Stimulated activated CD8-positive, alpha-beta memory T cell treated with anti-CD3 and anti-CD28 coated beads, Interleukin-4, amount 100 ng/mL, for 24 hours (primary cell): ENCODE results near the gene ZNF438.
A peak's percentile ranks its signal among the peaks of the same experiment; 100 is the strongest.
"Not testable (repeated sequence)": the region's sequence is repeated elsewhere in the genome, so short reads cannot be mapped to it uniquely, and the experiment has no call there.

Experiments used
- DNase-seq: peaks from one replicate; pipeline ENCODE4 v3.0.0-alpha.2; 2020; ENCODE audit warnings: low read depth

The ZNF438 gene

DNA sequence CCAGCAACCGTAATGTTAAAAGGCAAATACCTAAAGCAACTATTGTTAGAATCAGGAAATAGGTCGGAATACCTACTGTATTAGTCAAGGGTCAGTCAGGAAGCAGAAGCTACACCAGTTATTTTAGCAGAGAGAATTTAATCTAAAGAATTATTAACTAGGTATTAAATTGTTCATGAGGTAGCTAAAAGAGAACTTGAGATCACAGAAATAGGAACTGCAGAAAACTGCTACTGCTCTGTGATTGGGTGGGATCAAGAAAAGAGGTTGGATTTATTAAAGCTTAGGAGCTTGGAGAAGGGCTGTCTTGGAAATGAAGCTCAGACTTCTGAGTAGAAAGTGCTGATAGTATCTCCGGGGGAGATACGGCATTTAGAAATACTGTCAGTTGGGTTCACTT is 20.0 kb upstream of the ZNF438 start:
- DNase-seq: no peak

DNA sequence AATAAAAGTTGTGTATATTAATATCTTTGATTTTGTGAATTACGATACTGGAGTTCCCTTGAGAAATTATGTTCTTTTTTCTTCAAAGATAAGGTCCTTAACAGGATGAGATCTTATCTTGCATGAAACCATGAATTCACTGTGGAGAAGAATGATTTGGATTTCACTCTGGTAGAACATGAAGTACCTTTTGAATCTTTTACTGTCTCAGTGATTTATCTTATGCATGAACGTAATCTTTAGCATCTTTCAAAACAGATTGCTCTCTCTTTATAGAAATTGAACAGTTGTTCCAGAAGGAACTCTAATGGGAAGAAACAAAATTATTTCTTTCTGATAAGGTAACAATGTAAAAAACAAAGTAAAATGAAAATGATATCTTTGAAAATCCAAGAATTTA is 11.0 kb upstream of the ZNF438 start:
- DNase-seq: no peak

DNA sequence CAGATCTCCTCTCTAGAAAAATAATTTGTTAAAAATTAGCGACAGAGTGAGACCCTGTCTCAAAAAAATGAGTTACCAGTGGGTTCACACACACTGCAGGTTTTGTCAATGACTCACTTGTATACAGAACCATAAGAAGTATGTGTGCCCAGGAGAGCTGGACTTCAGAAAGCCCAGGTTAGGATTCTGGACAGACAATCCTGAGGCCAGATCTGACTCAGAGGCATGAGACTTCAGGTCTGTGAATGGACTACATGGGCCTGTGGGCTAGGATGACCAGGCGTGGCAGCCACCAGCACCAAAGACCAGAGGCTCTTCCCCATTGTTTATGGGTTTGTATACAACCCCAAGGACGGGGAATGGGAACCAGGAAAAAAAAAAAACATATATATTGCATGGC is 9.3 kb upstream of the ZNF438 start:
- DNase-seq: no peak

DNA sequence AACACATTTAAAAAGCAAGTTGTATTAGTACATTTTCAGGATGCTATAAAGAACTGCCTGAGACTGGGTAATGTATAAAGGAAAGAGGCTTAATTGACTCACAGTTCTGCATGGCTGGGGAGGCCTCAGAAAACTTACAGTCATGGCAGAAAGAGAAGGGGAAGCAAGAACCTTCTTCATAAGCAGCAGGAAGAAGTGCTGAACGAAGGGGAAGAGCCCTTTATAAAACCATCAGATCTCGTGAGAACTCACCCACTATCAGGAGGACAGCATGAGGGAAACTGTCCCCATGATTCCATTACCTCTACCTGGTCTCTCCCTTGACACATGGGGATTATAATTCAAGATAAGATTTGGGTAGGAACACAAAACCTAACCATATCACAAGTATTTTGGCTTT is 7.3 kb upstream of the ZNF438 start:
- DNase-seq: not testable (repeated sequence)

DNA sequence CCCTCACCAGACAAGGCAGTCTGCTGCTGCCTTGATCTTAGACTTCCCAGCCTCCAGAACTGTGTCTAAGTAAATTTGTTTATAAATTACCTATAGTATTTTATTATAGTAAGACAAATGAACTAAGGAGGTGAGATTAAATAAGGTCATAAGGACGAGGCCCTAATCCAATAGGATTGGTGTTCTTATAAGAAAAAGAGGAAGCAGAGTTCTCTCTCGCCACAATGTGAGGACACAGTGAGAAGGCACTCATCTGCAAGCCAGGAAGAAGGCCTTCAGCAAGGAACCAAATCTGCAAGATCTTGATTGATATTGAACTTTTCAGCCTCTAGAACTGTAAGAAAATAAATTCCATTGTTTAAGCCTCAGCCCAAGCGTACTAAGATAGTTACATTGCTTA is 6.1 kb upstream of the ZNF438 start:
- no peak for DNase-seq

DNA sequence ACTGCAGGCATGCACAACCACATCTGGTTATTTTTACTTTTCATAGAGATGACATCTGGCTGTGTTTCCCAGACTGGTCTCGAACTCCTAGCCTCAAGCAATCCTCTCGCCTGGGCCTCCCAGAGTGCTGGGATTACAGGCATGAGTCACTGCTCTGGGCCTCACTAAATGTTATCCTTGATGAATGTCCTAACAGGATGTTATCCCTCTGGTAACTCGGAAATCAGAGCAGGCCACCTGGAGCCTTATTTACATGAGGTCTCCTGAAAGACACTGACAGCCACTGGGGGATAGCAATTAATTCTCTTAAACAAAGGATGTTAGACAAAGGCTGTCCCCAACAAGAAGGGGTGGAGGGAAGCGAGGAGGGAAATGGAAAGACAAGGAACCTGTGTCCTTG is 4.5 kb upstream of the ZNF438 start:
- DNase-seq: no peak

DNA sequence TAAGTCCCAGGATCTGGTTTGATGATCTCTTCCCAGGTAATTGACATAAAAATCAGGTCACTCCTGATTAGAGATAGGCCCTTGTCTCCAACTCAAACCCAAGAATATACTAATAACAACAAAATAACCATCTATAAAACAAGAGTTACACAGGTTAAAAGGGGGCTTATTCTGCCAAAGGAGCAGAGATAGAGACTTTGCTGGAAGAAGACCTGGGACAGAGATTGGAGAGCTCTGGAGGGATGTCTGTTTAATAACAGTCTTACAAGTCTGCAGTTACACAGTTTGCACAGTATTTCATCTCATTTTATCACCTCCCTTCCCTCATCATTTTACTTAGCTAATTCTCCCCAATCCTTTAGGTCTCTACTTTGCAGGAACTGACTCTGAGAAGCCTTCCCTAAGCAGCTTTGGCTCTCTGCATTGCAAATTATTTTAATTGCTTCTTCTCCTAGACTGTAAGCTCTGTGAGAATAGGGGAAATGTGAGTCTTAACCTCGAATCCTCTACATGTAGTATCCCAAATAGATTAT is 3.7 kb upstream of the ZNF438 start:
- no peak for DNase-seq

DNA sequence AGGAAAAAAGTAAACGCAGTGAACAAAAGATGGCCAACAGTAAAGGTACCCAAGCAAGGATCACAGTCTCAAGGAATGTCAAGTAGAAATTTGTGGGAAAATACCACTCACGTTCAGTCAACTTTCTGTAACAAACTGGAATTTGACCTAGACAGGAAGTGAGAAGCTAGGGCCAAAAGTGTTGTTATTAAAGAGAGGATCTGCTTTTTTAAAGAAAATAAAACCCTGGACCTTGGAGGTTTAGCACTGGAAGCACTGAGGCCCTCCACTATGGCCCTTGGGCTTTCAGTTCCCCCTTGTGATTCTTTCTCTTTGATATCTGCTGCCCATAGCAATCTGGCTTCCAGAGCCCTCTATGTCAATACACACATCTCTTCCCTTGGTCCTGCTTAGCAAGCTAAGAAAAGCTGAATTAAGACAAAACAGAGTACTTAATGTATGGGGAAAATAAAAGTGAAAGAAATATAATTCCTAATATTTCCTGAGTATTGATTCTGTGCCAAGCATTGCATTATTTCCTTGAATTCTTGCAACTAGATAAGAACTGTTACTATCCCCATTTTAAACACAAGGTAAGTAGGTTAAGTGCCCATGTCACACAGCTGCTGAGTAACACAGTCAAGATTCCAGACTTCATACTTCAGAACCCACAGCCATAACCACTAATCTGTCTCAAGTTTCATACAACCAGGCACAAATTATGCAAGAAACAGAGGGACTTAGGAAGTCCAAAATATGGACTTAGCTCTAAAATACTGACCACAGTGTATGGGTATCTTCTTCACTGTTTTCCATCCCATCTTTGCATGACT is 2.6 kb upstream of the ZNF438 start:
- no peak for DNase-seq

DNA sequence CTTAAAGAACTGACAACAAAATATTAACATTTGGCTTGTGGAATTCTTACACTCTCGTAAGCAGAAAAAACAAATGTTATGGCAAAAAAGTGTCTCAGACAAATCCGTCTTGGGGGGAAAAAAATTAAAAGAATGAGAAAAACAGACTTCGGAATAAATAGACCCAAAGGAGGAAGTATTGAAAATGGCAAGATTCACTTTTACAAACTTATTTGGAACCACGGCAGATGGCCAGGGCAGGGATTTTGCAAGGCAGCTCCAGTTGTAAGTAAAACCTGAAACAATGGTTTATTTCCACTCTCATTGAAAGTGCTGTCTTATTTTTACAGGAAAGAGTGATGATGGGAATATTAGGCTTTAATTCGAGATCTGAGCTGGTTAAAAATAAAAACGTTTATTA is 1.5 kb upstream of the ZNF438 start:
- no peak for DNase-seq

DNA sequence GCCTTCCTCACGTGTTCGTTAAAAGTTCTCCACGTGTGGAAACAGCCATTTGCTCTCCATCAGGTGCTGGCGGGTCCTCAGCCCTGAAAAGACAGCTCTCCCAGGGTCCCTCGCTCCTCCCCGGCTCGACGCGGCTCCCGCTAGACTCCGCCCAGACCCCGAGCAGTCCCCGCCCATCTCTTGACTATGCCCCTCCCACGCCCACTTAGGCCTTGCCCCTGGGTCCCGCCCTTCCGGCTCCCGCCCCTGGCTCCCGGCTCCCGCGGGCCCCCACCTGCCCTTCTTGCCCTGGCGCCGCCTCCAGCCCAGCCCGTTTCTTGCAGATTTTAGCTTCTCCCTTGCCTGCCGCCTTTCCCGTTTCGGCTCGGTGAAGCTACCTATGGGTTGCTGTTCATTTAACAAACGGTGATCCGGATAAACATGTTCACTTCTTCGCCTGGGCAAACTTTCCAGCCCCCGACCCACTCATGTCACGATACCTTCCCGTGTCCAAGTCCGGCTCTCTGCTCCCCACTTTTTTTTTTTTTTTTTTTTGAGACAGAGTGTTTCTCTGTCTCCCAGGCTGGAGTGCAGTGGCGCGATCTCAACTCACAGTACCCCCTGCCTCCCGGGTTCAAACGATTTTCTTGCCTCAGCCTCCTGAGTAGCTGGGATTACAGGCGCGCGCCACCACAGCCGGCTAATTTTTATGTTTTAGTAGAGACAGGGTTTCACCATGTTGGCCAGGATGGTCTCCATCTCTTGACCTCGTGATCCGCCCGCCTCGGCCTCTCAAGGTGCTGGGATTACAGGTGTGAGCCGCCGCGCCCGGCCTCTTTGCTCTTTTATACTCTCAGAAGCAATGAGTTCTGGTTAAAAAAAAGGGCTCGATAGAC is 830 bp upstream of the ZNF438 start:
- peak; percentile 89 for DNase-seq

DNA sequence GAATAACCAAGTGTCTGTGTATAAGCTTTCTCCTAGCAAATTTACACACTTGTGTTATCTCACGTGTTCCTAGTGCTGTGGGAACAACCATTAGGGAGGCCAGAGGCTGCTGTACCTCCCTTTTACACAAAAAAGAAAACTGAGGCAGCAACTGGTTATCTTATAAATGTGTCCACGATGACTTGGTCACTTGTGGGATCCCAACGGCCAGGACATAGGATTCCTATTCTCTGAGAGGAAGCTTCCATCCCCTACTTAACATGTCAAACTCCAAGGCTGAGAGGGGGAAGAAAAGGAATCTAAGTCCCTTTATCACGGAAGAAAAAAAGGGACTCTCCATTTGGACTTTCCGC is 484 bp downstream of the ZNF438 start:
- no peak for DNase-seq

DNA sequence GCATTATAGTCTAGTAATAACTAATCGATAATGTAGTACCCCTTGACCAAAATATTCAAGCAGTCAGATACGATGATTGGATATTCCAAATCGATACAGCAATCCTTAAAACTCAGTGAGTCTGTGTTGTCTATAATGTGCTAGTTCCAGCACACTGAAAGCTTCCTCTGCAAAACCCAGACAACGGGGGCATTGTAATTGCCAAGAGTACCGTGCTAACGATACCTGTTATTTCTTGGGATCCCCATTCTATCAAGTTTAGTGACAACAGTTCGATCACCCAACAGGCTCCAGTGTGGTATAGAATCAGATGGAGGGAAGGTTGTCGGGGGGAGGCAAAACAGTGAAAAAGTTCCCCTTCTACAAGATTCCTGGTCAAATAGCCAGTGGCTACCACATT is 865 bp downstream of the ZNF438 start:
- no peak for DNase-seq

DNA sequence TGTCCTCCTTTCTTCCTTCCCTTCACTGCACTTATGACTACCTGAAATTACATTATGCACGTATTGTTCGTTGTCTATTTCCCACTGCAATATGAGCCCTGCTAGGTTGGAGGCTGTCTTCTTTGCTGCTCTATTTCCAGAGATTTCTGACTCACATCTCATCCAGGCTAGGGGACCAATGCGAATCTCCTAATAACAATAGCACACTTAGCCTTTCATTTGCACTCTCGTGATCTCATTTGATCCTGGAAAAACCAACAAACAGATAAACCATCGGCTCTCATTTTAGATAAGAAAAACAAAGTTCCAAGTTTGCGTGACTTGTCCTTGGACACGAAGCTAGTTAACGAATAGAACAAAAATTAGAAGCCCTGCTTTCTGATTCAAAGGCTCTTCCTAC is 1.4 kb downstream of the ZNF438 start:
- no peak for DNase-seq

DNA sequence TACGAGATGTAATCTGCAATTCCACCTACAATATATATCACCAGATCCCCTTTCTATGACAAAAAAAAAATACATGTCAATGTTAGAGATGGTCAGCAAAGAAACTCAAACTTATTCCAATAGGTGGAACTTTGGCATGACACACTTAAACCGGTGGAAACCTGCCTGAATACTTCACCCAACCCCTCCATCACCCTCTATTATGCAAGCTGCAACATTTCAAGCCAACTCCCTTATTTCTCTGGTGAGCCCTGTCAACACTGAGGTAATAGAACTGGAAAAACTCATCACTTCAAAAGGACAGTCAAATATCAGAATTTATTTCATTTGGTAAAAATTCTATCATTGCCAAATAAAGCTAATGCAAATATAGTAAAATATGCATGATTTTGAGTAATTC is 3.6 kb downstream of the ZNF438 start:
- no peak for DNase-seq

DNA sequence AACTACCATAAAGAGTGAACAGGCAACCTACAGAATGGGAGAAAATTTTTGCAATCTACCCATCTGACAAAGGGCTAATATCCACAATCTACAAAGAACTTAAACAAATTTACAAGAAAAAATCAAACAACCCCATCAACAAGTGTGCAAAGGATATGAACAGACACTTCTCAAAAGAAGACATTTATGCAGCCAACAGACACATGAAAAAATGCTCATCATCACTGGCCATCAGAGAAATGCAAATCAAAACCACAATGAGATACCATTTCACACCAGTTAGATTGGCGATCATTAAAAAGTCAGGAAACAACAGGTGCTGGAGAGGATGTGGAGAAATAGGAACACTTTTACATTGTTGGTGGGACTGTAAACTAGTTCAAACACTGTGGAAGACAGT is 5.4 kb downstream of the ZNF438 start:
- DNase-seq: not testable (repeated sequence)

DNA sequence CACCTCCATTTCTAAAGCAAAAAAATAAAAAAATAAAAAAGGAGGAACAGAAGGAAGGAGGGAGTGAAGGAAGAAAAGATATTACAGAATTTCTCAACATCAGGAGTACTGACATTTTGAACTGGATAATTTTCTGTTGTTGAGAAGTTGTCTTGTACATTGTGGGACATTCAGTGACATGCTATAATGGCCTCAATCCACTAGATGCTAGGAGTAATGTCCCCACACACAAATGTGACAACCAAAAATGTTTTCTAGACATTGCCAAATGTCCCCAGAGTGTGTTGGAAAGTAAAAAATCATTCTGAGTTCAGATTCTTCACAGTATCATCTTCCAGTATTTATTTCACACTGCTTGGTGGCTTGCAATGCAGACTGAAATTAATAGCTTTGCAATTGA is 6.5 kb downstream of the ZNF438 start:
- DNase-seq: no peak

DNA sequence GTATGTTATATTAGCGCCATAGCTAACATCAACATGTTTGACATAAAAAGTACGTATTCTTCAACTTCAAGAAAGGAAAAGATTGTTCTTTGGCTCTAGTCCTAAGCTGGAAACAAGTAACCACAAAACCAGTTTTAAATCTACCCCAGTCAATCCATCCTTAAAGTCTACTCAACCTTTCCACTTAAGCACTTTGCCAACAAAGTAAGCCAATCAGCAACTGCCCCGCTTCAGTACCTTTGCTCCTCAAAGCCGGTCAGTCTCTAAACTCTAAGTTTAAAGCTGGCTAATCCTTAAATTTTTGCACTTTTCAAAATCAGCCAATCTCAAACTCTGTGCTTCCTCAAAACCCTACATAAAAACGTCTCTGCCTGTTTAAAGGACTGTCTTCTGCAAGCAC is 8.1 kb downstream of the ZNF438 start:
- DNase-seq: no peak

DNA sequence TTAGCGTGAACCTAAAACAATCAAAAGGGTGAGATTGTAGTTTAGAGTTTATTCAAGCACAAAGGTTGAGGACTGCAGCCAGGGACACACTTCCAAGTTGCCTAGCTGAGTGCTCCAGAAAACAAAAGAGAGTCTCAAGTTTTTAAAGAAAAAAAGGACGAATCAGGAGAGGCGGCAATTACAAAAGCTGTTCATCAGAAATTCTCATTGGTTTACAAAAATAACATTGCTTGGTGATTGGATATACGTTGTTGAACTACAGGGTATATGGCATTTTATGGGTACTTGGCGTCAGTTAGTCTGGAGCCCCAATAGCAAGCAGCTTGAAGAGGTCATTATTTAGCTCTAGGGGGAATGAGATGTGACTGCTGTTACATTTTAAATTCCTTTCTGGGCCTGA is 11.5 kb downstream of the ZNF438 start:
- DNase-seq: no peak

DNA sequence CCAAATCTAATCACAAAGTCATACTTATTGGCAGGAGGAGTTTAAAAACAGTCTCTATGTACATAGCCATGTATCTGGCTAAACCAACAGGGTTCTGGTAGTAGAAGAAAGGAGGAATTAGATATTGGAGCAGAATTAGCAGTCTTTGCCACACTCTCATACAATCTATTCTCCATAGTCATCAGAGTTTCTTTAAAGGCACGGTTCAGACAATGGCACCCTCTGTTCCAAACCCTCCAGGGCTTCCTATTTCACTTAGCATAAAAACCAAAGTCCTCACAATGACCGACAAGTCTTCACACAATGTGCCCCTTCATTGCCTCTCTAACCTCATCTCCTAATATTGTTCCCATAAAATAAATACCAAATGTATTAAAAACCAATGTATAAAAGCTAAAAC is 12.7 kb downstream of the ZNF438 start:
- no peak for DNase-seq

DNA sequence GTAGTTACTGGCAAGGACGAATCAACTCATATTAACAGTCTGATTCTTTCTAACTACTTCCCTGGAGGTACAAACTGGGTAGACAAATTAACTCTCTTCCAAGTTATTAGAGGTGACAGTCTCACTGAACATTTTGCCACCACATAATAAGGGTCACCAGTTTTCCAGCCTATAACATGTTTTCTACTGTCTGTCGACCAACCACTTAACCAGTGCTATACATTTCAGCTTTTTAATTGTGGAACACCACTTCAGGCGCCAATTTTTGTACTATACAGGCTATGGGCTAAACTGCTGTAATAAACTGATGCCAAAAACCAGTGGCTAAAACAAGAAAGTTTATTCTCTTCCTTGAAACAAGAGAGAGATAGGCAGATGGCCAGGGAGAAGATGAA is 13.3 kb downstream of the ZNF438 start:
- DNase-seq: no peak

DNA sequence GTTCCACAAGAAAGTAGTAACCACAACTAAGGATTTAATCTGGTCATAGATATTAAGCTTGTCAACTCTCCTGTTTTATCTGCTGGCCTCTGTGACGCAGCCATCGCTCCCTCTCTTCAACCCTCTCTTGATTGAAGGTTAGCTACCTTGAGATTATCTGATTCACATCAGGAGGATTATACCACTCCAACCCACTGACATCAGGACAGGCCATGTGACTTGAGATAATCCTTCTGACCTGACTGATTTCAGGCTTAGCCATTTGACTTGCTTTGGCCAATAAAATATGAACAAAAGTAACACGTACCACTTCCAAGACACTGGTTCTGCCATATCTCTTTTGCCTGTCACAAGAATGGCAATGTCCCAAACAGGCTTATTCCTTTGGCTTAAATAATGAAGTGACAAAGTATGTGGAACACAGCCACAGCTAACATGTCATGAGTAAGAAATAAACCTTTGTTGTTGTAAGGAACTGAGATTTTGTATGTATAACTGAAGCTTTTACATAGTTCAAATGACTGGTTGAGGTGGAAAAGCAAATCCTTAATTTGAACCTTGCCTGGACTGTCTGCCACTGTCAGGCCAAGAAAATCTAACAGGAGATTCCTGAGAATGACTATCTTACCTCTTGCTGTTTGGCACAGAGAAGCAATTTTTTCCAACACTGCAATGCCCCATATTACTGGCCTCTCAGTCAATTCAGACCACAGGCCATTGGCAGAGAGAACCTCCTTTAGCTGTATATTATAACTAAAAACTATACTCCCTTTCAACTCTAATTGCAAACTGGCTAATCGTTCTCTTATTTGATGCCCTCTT is 13.9 kb downstream of the ZNF438 start:
- DNase-seq: no peak

DNA sequence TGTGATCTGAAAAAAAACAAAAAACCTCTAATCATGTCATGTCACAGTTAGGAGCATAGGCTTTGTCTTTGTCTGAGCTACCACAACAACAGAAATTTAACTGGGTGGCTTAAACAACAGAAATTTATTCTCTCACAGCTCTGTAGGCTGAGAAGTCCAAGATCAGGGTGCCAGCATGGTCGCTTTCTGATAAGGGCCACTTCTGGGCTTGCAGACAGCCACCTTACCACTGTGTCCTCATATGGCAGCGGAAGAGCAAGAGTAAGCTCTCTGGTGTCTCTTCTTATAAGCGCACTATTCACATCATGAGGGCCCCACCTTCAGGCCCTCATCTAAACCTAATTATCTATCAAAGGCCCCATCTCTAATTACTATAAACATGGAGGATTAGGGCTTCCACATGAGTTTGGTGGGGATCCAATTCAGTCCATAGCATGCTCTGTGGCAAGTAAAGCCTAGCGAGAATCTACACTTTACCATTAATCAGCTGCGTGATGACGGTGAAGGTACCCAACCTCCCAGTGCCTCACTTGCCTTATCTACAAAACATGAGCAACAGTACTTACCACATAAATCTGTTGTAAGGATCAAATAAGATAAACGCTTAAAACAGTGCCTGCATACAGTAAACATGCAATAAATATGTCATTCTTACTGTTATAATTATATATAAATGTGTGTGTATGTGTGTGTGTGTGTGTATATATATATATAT is 17.3 kb downstream of the ZNF438 start:
- DNase-seq: no peak
